Liver (tissue), 3 donors: ENCODE measurements around the gene SMIM10L2A.

Experiments
- CTCF ChIP-seq: fragments of 150-350 bp; IDR thresholded peaks from 2 replicates; pipeline ENCODE4 v1.5.1; 2017; ENCODE audit warnings: improper control_type of control experiment, low read depth, low read length; ENCODE audit not compliant: missing input control
- GABPA ChIP-seq, 2 donors: IDR thresholded peaks in 1 of 2; conservative IDR thresholded peaks in 1 of 2; 2 replicates each; pipeline ENCODE4 v1.6.1; 2016; ENCODE audit warnings: antibody characterized with exemption in 2 of 2, mild to moderate bottlenecking in 1 of 2, moderate library complexity in 1 of 2
- HNF4A ChIP-seq, 2 donors: conservative IDR thresholded peaks; 2 replicates each; pipeline ENCODE4 v1.6.1; 2016; ENCODE audit warnings: antibody characterized with exemption in 2 of 2, mild to moderate bottlenecking in 2 of 2
- JUND ChIP-seq, 2 donors: IDR thresholded peaks; 2 replicates each; pipeline ENCODE4 v1.6.1; 2016; ENCODE audit warnings: antibody characterized with exemption in 2 of 2
- MAX ChIP-seq: IDR thresholded peaks from 2 replicates; pipeline ENCODE4 v1.6.1; 2016; ENCODE audit warnings: antibody characterized with exemption
- NR2F2 ChIP-seq: IDR thresholded peaks from 2 replicates; pipeline ENCODE4 v1.6.1; 2016; ENCODE audit warnings: antibody characterized with exemption
- RAD21 ChIP-seq, 2 donors: IDR thresholded peaks; 2 replicates each; pipeline ENCODE4 v1.6.1; 2016; ENCODE audit warnings: antibody characterized with exemption in 2 of 2, mild to moderate bottlenecking in 2 of 2
- REST ChIP-seq: IDR thresholded peaks from 2 replicates; pipeline ENCODE4 v1.6.1; 2016; ENCODE audit warnings: antibody characterized with exemption, mild to moderate bottlenecking
- RXRA ChIP-seq, 2 donors: IDR thresholded peaks; 2 replicates each; pipeline ENCODE4 v1.6.1; 2017 to 2018; ENCODE audit warnings: antibody characterized with exemption in 2 of 2, mild to moderate bottlenecking in 1 of 2
- SP1 ChIP-seq: IDR thresholded peaks from 2 replicates; pipeline ENCODE4 v1.6.1; 2018; ENCODE audit warnings: antibody characterized with exemption, mild to moderate bottlenecking
- TAF1 ChIP-seq: conservative IDR thresholded peaks from 2 replicates; pipeline ENCODE4 v1.6.1; 2016; ENCODE audit warnings: antibody characterized with exemption, mild to moderate bottlenecking
- YY1 ChIP-seq: IDR thresholded peaks from 2 replicates; pipeline ENCODE4 v1.6.1; 2016; ENCODE audit warnings: antibody characterized with exemption, mild to moderate bottlenecking
- ZBTB33 ChIP-seq: IDR thresholded peaks from 2 replicates; pipeline ENCODE4 v1.6.1; 2016; ENCODE audit warnings: antibody characterized with exemption
- donor health status: healthy.
- donor health status: healthy.

- no peak for TF ChIP-seq RXRA (IDR thresholded peaks at IDR 0.05)
- no peak for TF ChIP-seq CTCF
- TF ChIP-seq JUND (IDR thresholded peaks at IDR 0.05), result no peak
- TF ChIP-seq MAX, result no peak
- no peak for TF ChIP-seq GABPA (IDR thresholded peaks at IDR 0.05 in 1 of 2, conservative IDR thresholded peaks at IDR 0.05 in 1 of 2)
- no peak for TF ChIP-seq RAD21 (IDR thresholded peaks at IDR 0.05)
- TF ChIP-seq NR2F2, result no peak
- TF ChIP-seq YY1, result no peak
- TF ChIP-seq TAF1, result no peak
- TF ChIP-seq REST, result no peak
- no peak for TF ChIP-seq ZBTB33
- no peak for TF ChIP-seq HNF4A (conservative IDR thresholded peaks at IDR 0.05)
- no peak for TF ChIP-seq SP1
Observed at GRCh38 chrX:135396566-135396965, 25.2 kb upstream of the SMIM10L2A start.
